T-helper 2 cell treated with Interferon-gamma antibody and Interleukin-4, amounts not matched to agents 5 μg/mL and 100 μg/mL, for 36 hours (primary cell): ENCODE results near the gene TRIM17.

Experiments
- DNase-seq: peaks from one replicate; pipeline ENCODE4 v3.0.0; 2021; ENCODE audit warnings: low spot score
- H3K27ac Mint-ChIP-seq: one replicate; pipeline ENCODE4 v1.8.0; 2021; ENCODE audit warnings: mild to moderate bottlenecking, mixed read lengths
- H3K27me3 Mint-ChIP-seq: one replicate; pipeline ENCODE4 v1.8.0; 2021; ENCODE audit warnings: low read depth, mixed read lengths
- H3K36me3 Mint-ChIP-seq: one replicate; pipeline ENCODE4 v1.8.0; 2021; ENCODE audit warnings: low read depth, mixed read lengths
- H3K4me1 Mint-ChIP-seq: one replicate; pipeline ENCODE4 v1.8.0; 2021; ENCODE audit warnings: low read depth, mixed read lengths
- H3K4me3 Mint-ChIP-seq: one replicate; pipeline ENCODE4 v1.8.0; 2022; ENCODE audit warnings: mild to moderate bottlenecking, moderate library complexity, mixed read lengths
- H3K9me3 Mint-ChIP-seq: one replicate; pipeline ENCODE4 v1.8.0; 2021; ENCODE audit warnings: mixed read lengths

Gene TRIM17

GRCh38 chr1:228416217-228416933 lies at the start of gene TRIM17:
Gene TRIM17 (minus strand): TSS chr1:228416861. CDS start chr1:228415072, 1,789 bp downstream.
- H3K4me3 Mint-ChIP-seq, result peak within 1 kb of the TSS; percentile 85
- peaks cover 17% of the 10 kb centered on the region for H3K36me3 Mint-ChIP-seq
- H3K4me1 Mint-ChIP-seq, result peaks cover 20% of the 10 kb centered on the region
- H3K27me3 Mint-ChIP-seq, result peaks cover 14% of the 10 kb centered on the region
- DNase-seq, result peak; percentile 17
- no peaks in the 10 kb centered on the region for H3K9me3 Mint-ChIP-seq
- peak within 1 kb of the TSS; percentile 75 for H3K27ac Mint-ChIP-seq

GRCh38 chr1:228465571-228466146 lies 49.0 kb upstream of the TRIM17 start:
- H3K27ac Mint-ChIP-seq, result peak overlapping the region; percentile 90
- DNase-seq, result peak; percentile 64
- H3K27me3 Mint-ChIP-seq, result peaks cover 2% of the 10 kb centered on the region
- peak overlapping the region; percentile 85 for H3K4me3 Mint-ChIP-seq
- no peaks in the 10 kb centered on the region for H3K9me3 Mint-ChIP-seq
- peaks cover 53% of the 10 kb centered on the region for H3K4me1 Mint-ChIP-seq
- peaks cover 6% of the 10 kb centered on the region for H3K36me3 Mint-ChIP-seq

GRCh38 chr1:228465141-228465540 lies 48.5 kb upstream of the TRIM17 start:
- Mint-ChIP-seq H3K27ac (peak overlapping the region; percentile 90), H3K4me1 (peaks cover 56% of the 10 kb centered on the region), H3K36me3 (peaks cover 7% of the 10 kb centered on the region), H3K27me3 (peaks cover 2% of the 10 kb centered on the region), H3K4me3 (peak overlapping the region; percentile 85), H3K9me3 (no peaks in the 10 kb centered on the region)
- no peak for DNase-seq

GRCh38 chr1:228464487-228464983 lies 47.9 kb upstream of the TRIM17 start:
- Mint-ChIP-seq H3K4me3 (peak overlapping the region; percentile 85), H3K27ac (peak overlapping the region; percentile 90), H3K27me3 (peaks cover 2% of the 10 kb centered on the region), H3K4me1 (peaks cover 56% of the 10 kb centered on the region), H3K9me3 (no peaks in the 10 kb centered on the region), H3K36me3 (peaks cover 8% of the 10 kb centered on the region)
- DNase-seq, result peak; percentile 90

- Mint-ChIP-seq H3K27me3 (peaks cover 2% of the 10 kb centered on the region), H3K4me3 (peak overlapping the region; percentile 85), H3K4me1 (peaks cover 56% of the 10 kb centered on the region), H3K36me3 (peaks cover 10% of the 10 kb centered on the region), H3K27ac (peak overlapping the region; percentile 90), H3K9me3 (no peaks in the 10 kb centered on the region)
- peak; percentile 86 for DNase-seq
Observed at GRCh38 chr1:228463559-228464455, 47.1 kb upstream of the TRIM17 start.

GRCh38 chr1:228463009-228463558 lies 46.4 kb upstream of the TRIM17 start:
- H3K27ac Mint-ChIP-seq, result peak overlapping the region; percentile 90
- H3K27me3 Mint-ChIP-seq, result peaks cover 2% of the 10 kb centered on the region
- peaks cover 60% of the 10 kb centered on the region for H3K4me1 Mint-ChIP-seq
- H3K9me3 Mint-ChIP-seq, result no peaks in the 10 kb centered on the region
- H3K4me3 Mint-ChIP-seq, result peak overlapping the region; percentile 85
- peaks cover 12% of the 10 kb centered on the region for H3K36me3 Mint-ChIP-seq
- no peak for DNase-seq

- Mint-ChIP-seq H3K36me3 (peaks cover 12% of the 10 kb centered on the region), H3K27me3 (peaks cover 2% of the 10 kb centered on the region), H3K9me3 (no peaks in the 10 kb centered on the region), H3K27ac (peak overlapping the region; percentile 90), H3K4me1 (peaks cover 60% of the 10 kb centered on the region), H3K4me3 (peak overlapping the region; percentile 85)
- DNase-seq, result no peak
Observed at GRCh38 chr1:228462560-228462959, 45.9 kb upstream of the TRIM17 start.

GRCh38 chr1:228460821-228461220 lies 44.2 kb upstream of the TRIM17 start:
- peak overlapping the region; percentile 73 for H3K4me3 Mint-ChIP-seq
- H3K4me1 Mint-ChIP-seq, result peaks cover 55% of the 10 kb centered on the region
- DNase-seq, result no peak
- peaks cover 13% of the 10 kb centered on the region for H3K36me3 Mint-ChIP-seq
- H3K9me3 Mint-ChIP-seq, result no peaks in the 10 kb centered on the region
- peak overlapping the region; percentile 48 for H3K27ac Mint-ChIP-seq
- H3K27me3 Mint-ChIP-seq, result peaks cover 2% of the 10 kb centered on the region

GRCh38 chr1:228459091-228459993 lies 42.7 kb upstream of the TRIM17 start:
- peak overlapping the region; percentile 96 for H3K4me3 Mint-ChIP-seq
- DNase-seq, result peak; percentile 69
- H3K27ac Mint-ChIP-seq, result peak overlapping the region; percentile 98

GRCh38 chr1:228457396-228458176 lies 40.9 kb upstream of the TRIM17 start:
- Mint-ChIP-seq H3K4me1 (peaks cover 45% of the 10 kb centered on the region), H3K27ac (peak overlapping the region; percentile 98), H3K36me3 (peaks cover 20% of the 10 kb centered on the region), H3K4me3 (peak overlapping the region; percentile 96), H3K9me3 (no peaks in the 10 kb centered on the region), H3K27me3 (peaks cover 2% of the 10 kb centered on the region)
- DNase-seq, result peak; percentile 91

More at GRCh38 chr1:228459091-228459993, 42.7 kb upstream of the TRIM17 start:
- peaks cover 2% of the 10 kb centered on the region for H3K27me3 Mint-ChIP-seq
- peaks cover 48% of the 10 kb centered on the region for H3K4me1 Mint-ChIP-seq
- peaks cover 15% of the 10 kb centered on the region for H3K36me3 Mint-ChIP-seq
- no peaks in the 10 kb centered on the region for H3K9me3 Mint-ChIP-seq

GRCh38 chr1:228457017-228457395 lies 40.3 kb upstream of the TRIM17 start:
- Mint-ChIP-seq H3K27me3 (peaks cover 2% of the 10 kb centered on the region), H3K9me3 (no peaks in the 10 kb centered on the region), H3K4me3 (peak overlapping the region; percentile 96), H3K36me3 (peaks cover 20% of the 10 kb centered on the region), H3K27ac (peak overlapping the region; percentile 98), H3K4me1 (peaks cover 41% of the 10 kb centered on the region)
- no peak for DNase-seq
